ENCODE measurements around the gene KLRC2.
"Not testable (repeated sequence)": the region's sequence is repeated elsewhere in the genome, so short reads cannot be mapped to it uniquely, and the experiment has no call there.

Gene KLRC2

DNA sequence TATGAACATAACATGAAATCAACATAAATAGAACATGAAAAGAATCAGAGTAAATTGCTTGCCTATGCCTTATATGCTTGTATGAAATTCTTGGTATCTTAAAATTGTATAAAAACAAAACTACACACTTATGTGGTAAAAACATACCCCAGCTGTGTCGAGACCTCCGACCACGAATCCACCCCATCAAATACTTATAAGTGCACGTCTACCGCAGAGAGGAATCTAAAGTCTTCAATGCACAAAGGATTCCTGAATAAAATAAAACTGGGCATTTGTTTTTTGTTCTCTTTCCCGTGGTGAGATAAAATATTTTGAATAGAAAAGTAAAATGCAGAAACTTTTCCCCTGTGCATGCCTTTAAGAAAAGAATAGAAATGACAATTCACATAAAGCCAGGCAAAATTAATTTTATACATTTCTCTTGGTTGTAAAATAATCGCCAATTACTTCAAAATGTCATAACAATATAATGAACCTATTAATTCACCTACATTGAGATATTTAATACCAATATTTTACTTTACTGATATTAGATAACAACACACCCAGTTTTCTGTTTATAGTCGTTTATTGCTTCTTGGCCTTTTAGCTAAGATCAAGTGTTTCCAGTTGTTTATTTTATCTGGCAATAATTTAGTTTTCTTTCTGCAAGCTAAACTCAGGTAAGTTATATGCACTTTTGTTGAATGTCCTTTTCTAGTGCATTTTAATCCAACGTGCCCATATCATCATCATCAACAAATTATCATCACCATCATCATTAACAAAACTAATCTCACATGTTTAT is 47.0 kb downstream of the KLRC2 start:
- peak; percentile 56 for DNase-seq (ENCODE audit: low read depth, low spot score)
- in situ Hi-C loops (cut with HindIII; ENCODE audit: low sequenced_read_pairs): no loop called here
- TF ChIP-seq, protein P1, sequence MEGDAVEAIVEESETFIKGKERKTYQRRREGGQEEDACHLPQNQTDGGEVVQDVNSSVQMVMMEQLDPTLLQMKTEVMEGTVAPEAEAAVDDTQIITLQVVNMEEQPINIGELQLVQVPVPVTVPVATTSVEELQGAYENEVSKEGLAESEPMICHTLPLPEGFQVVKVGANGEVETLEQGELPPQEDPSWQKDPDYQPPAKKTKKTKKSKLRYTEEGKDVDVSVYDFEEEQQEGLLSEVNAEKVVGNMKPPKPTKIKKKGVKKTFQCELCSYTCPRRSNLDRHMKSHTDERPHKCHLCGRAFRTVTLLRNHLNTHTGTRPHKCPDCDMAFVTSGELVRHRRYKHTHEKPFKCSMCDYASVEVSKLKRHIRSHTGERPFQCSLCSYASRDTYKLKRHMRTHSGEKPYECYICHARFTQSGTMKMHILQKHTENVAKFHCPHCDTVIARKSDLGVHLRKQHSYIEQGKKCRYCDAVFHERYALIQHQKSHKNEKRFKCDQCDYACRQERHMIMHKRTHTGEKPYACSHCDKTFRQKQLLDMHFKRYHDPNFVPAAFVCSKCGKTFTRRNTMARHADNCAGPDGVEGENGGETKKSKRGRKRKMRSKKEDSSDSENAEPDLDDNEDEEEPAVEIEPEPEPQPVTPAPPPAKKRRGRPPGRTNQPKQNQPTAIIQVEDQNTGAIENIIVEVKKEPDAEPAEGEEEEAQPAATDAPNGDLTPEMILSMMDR (IDR thresholded peaks at IDR 0.05; ENCODE audit: low read depth, low read length): no peak
- H3K4me3 ChIP-seq (ENCODE audit: low read depth, low read length): no peak overlapping the region

DNA sequence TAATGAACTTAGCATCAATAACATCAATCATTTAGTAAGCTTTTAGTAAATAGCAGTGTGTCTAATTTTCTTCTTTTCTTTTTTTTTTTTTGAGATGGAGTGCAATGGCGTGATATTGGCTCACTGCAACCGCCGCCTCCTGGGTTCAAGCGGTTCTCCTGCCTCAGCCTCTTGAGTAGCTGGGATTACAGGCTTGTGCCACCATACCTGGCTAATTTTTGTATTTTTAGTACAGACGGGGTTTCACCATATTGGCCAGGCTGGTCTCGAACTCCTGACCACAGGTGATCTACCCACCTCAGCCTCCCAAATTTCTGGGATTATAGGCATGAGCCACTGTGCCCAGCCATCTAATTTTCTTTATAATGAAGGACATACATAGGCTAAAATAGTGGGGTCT is 48.3 kb downstream of the KLRC2 start:
- H3K4me3 ChIP-seq (ENCODE audit: low read depth, low read length); in situ Hi-C loops (cut with HindIII; ENCODE audit: low sequenced_read_pairs); DNase-seq (ENCODE audit: low read depth, low spot score): not testable (repeated sequence)

GRCh38 chr12:10386857-10387256 is 49.0 kb downstream of the KLRC2 start:
- TF ChIP-seq, protein P1 (IDR thresholded peaks at IDR 0.05; ENCODE audit: low read depth, low read length): no peak
- DNase-seq (ENCODE audit: low read depth, low spot score): no peak
- no peak overlapping the region for H3K4me3 ChIP-seq (ENCODE audit: low read depth, low read length)
- in situ Hi-C loops (cut with HindIII; ENCODE audit: low sequenced_read_pairs): no loop called here

- in situ Hi-C loops (cut with HindIII; ENCODE audit: low sequenced_read_pairs): no loop called here
- no peak overlapping the region for H3K4me3 ChIP-seq (ENCODE audit: low read depth, low read length)
- TF ChIP-seq, protein P1 (IDR thresholded peaks at IDR 0.05; ENCODE audit: low read depth, low read length): no peak
- peak; percentile 93 for DNase-seq (ENCODE audit: low read depth, low spot score)
Measured at GRCh38 chr12:10385166-10385613, 50.6 kb downstream of the KLRC2 start.

DNA sequence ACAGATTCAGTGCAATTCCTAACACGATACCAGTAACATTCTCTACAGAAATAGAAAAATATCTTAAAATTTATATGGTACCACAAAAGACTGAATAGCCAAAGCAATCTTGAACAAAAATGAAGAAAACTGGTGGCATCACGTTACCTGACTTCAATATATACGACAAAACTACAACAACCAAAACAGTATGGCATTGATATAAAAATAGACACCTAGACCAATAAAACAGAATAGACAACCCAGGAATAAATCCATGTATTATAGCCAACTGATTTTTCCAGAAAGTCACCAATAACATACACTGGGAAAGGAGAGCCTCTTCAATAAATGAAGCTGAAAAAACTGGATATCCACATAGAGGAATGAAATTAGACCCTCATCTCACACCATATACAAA is 51.6 kb downstream of the KLRC2 start:
- no peak for DNase-seq (ENCODE audit: low read depth, low spot score)
- no peak overlapping the region for H3K4me3 ChIP-seq (ENCODE audit: low read depth, low read length)
- in situ Hi-C loops (cut with HindIII; ENCODE audit: low sequenced_read_pairs): no loop called here
- TF ChIP-seq, protein P1 (IDR thresholded peaks at IDR 0.05; ENCODE audit: low read depth, low read length): no peak

- DNase-seq (ENCODE audit: low read depth, low spot score): no peak
- TF ChIP-seq, protein P1 (IDR thresholded peaks at IDR 0.05; ENCODE audit: low read depth, low read length): no peak
- in situ Hi-C loops (cut with HindIII; ENCODE audit: low sequenced_read_pairs): no loop called here
- no peak overlapping the region for H3K4me3 ChIP-seq (ENCODE audit: low read depth, low read length)
Measured at GRCh38 chr12:10381928-10382628, 53.7 kb downstream of the KLRC2 start.

All from astrocyte of the spinal cord (primary cell).